Left renal cortex interstitium (tissue), 4 donors: ENCODE data around the gene ABCC5. TPM values are rescaled to one million over a fixed set of nuclear protein-coding genes. Genes with fewer than 3 reads are reported as not detected.
"Not testable (repeated sequence)": the region's sequence is repeated elsewhere in the genome, so short reads cannot be mapped to it uniquely, and the experiment has no call there.

ENCODE experiments used
- DNase-seq, 4 donors: peaks; one replicate each; pipeline ENCODE4 v3.0.0-alpha.2; 2013; ENCODE audit warnings: low read depth in 4 of 4, low spot score in 2 of 4, missing footprints in 1 of 4
- polyA plus RNA-seq, 4 donors: library from polyadenylated mRNA; unstranded; fragments of 120-200 nt; gene quantifications; one replicate each; pipeline ENCODE4 v1.2.1, GENCODE V29; 2013; ENCODE audit not compliant: insufficient read length in 4 of 4

ABCC5 gene
- polyA plus RNA-seq, 4 donors, result 36.9 to 75.1 (median 60.8) TPM

DNA sequence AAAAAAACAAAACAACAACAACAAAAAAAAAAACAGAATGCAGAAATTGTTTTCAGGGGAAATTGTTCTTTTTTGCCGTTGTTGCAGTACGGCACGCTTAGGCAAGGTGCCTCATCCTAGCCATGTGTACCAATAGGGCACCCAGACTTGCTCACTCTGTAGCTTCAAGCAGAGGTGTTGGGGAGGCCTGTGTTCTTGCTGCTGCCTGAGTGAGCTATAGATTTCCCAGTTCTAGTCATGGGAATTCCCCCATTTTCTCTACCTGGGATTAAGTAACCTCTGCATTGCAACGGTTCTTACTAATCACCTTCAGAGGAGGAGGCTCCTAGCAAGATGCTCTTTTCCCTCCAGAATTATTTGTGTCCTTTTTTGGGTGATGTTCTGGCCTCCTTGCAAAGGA lies 120.1 kb downstream of the ABCC5 start:
- no peak for DNase-seq

DNA sequence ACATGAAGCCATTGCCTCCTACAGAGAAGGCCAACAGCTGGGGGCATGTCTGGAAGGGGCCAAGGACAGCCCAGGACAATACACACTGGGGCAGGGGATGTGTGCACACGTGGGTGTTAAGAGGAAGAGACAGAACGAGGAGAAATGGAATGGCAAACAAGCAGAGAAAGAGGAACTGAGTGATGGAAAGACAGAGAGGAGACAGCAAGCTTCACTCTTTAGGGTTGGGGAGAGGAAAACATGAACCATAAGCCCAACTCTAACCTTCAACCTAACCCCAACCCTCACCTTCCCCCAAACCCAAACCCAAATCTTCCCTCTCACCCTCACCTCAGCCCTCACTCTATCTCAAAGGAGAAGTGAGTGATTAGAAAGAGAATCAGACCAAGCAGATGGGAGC lies 121.1 kb downstream of the ABCC5 start:
- DNase-seq, result no peak

- no peak for DNase-seq
Observed at GRCh38 chr3:183896184-183896583, 121.5 kb downstream of the ABCC5 start.

GRCh38 chr3:183895774-183896173 lies 121.9 kb downstream of the ABCC5 start:
- DNase-seq, result no peak

DNA sequence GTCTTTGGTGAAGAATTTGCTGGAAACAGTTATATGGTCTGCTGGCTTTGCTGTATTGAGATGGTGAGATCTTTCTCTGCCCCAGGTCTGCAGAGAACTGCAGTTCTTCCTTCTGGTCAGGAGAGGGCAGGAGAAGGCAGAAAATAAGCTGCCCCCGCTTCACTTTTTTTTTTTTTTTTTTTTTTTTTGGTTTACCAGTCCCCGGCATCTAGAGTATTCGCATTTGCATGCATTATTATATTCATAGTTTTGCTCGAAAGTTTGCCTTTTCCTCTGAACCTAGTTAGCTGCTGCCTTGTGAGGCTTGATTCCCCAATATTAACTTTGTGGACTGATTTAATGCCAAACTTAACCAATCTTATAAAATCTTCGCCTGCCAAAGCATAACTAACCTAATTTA lies 122.4 kb downstream of the ABCC5 start:
- peak in 2 of 4 donors; percentile 15 to 29 for DNase-seq

DNA sequence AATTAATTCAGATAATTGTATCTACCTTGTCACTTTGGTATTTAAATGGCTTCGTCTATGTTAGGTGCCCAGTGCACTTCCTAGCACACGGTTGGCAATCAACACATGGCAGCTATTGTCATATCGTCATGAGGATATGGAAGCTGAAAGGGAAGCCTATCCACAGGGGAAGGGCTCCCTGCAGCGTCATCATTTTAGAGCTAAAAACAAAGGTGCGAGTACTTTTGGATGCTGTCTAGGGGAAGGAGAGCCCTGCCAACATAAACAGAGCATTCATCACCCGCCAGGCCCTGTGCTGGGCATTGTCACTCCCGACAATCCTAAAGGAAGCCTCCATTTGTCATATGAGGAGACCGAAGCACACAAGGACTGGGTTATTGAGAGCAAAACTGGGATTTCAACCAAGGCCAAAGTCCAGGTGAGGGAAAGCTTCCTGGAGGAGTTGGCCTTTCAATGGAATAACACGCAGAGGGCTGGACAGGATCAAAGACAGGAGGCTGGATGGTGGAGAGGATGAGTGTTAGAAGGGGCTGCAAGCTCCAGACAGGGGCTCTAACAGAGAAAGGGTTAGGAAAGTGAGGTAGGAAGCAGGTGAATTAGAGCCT lies 125.0 kb downstream of the ABCC5 start:
- no peak for DNase-seq

- DNase-seq, result no peak
Observed at GRCh38 chr3:183885766-183886165, 131.9 kb downstream of the ABCC5 start.

- DNase-seq, result peak; percentile 68 to 88 (median 80)
Observed at GRCh38 chr3:183884427-183885296, 133.0 kb downstream of the ABCC5 start, which contains the start of gene PARL. Gene PARL (minus strand): TSS chr3:183884880. CDS start chr3:183884846, 34 bp downstream.

- no peak for DNase-seq
Observed at GRCh38 chr3:183884097-183884426, 133.6 kb downstream of the ABCC5 start.

DNA sequence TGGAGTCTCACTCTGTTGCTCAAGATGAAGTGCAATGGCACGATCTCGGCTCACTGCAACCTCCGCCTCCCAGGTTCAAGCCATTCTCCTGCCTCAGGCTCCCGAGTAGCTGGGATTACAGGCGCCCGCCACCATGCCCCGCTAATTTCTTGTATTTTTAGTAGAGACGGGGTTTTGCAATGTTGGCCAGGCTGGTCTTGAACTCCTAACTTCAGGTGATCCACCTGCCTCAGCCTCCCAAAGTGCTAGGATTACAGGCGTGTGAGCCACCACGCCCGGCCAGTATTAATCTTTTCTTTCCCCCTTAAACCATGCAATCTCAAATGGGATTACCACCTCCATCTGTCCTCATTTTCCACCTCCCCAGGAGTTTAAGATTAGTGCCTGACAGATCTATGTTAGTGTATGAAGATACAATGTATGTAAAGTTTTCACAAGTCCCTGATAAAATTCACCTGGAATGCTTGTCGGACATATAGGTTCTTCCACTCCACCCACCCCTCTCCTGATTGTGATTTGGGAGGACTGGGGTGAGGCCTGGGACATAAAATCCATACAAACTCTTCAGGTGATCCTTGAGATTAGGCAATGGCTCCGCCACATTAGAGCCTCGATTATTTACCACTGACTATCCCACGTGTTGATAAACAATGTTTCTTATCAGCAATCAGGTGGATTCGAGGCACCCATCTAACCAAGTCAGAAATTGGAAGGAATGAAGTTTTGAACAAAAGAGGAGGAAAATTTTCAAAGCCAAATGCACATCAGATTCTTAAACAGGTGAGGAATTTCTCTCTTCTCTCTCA lies 134.2 kb downstream of the ABCC5 start:
- no peak for DNase-seq

- DNase-seq, result no peak
Observed at GRCh38 chr3:183880121-183880520, 137.6 kb downstream of the ABCC5 start.

GRCh38 chr3:183879243-183879642 lies 138.4 kb downstream of the ABCC5 start:
- DNase-seq, result no peak

GRCh38 chr3:183878071-183878470 lies 139.6 kb downstream of the ABCC5 start:
- no peak for DNase-seq

GRCh38 chr3:183877227-183877626 lies 140.5 kb downstream of the ABCC5 start:
- not testable (repeated sequence) for DNase-seq

DNA sequence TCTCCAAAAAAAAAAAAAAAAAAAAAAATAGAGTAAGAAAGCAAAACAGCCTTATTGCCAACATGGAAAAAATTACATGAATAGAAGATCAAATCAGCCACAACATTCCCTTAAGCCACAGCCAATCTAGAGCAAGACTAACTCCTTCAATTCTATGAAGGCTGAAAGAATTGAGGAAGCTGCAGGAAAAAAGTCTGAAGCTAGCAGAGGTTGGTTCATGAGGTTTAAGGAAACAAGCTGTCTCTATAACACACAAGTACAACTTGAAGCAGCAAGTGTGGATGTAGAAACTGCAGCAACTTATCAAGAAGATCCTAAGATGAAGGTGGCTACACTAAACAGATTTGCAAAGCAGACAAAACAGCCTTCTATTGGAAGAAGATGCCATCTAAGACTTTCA lies 142.3 kb downstream of the ABCC5 start:
- no peak for DNase-seq

- DNase-seq, result no peak
Observed at GRCh38 chr3:183873914-183874313, 143.8 kb downstream of the ABCC5 start.

GRCh38 chr3:183871541-183871940 lies 146.1 kb downstream of the ABCC5 start:
- DNase-seq, result no peak

GRCh38 chr3:183870563-183870962 lies 147.1 kb downstream of the ABCC5 start:
- no peak for DNase-seq
